ENCODE data around the gene NANOS1. TPM values are rescaled to one million over a fixed set of nuclear protein-coding genes. Genes with fewer than 3 reads are reported as not detected.

NANOS1 gene
- total RNA-seq, 6 donors from 2014 or later, result 0.69 to 3.0 (median 1.9) TPM; not detected in 2

DNA sequence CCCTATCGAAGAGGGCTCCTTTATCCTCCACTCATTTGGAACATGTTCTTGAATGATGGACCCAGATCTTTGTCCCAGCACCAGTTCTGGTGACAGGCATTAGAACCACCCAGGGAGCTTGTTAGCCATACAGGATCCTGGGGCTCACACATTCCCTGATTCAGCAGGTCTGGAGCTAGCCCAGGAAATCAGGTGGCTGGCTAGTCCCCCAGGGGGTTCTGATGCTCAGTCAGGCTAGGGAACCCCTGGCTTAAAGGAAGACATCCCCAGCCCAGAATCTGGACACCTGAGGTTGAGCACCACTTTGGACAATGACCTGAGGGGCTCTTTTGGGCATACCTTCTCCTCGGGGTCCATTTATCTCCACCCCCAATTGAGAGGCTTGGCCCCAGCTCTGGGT, 37.0 kb upstream of the NANOS1 start:
- no peak overlapping the region for H3K4me3 ChIP-seq
- H3K9me3 ChIP-seq, result no peaks in the 10 kb centered on the region
- TF ChIP-seq CTCF (IDR thresholded peaks at IDR 0.05), result no peak
- no peak for TF ChIP-seq POLR2AphosphoS5 (IDR thresholded peaks at IDR 0.05)
- no peak for TF ChIP-seq EP300 (IDR thresholded peaks at IDR 0.05)
- TF ChIP-seq POLR2A (IDR thresholded peaks at IDR 0.05), result no peak
- no peak for ATAC-seq (ENCODE audit: low FRiP score in 2 of 2)
- H3K27ac ChIP-seq, result no peak overlapping the region
- H3K36me3 ChIP-seq, result no peaks in the 10 kb centered on the region
- H3K27me3 ChIP-seq, result no peaks in the 10 kb centered on the region
- 70 to 79% methylated on average over 2 of the region's 2 CpGs for WGBS, 2 donors
- no peak for DNase-seq
- no peaks in the 10 kb centered on the region for H3K4me1 ChIP-seq

DNA sequence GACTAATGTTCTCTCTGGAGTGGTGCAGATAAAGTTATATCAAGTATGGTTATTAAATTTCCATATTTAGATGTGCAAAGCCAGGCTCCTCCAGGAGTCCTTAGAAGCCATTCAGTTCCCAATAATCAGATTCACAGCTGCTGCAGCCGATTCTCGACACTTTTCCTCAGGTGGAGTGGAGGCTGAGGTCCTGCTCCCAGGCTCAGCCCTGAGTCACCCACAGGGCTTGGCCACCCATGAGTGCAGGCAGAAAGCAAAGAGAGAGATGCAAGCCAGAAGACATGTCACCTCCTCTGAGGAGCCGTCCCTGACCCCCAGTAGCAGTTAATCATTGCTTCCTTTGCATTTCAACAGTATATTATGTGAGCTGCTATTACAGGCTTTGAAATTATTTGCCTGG, 36.3 kb upstream of the NANOS1 start:
- TF ChIP-seq CTCF (IDR thresholded peaks at IDR 0.05), result no peak
- no peak for TF ChIP-seq POLR2A (IDR thresholded peaks at IDR 0.05)
- TF ChIP-seq POLR2AphosphoS5 (IDR thresholded peaks at IDR 0.05), result no peak
- no peak for TF ChIP-seq EP300 (IDR thresholded peaks at IDR 0.05)
- H3K9me3 ChIP-seq, result no peaks in the 10 kb centered on the region
- DNase-seq (no peak), ATAC-seq (ENCODE audit: low FRiP score in 2 of 2) (no peak)
- no peaks in the 10 kb centered on the region for H3K27me3 ChIP-seq
- H3K4me3 ChIP-seq, result no peak overlapping the region
- H3K36me3 ChIP-seq, result no peaks in the 10 kb centered on the region
- H3K4me1 ChIP-seq, result no peaks in the 10 kb centered on the region
- 82 to 87% methylated on average over 3 of the region's 3 CpGs for WGBS, 2 donors
- no peak overlapping the region for H3K27ac ChIP-seq

- ATAC-seq (ENCODE audit: low FRiP score in 2 of 2) (peak in 1 of 2 donors; percentile 34), DNase-seq (no peak)
- H3K4me1 ChIP-seq, result no peaks in the 10 kb centered on the region
- H3K36me3 ChIP-seq, result no peaks in the 10 kb centered on the region
- no peak for TF ChIP-seq CTCF (IDR thresholded peaks at IDR 0.05)
- no peaks in the 10 kb centered on the region for H3K9me3 ChIP-seq
- H3K27ac ChIP-seq, result no peak overlapping the region
- no peak overlapping the region for H3K4me3 ChIP-seq
- no peaks in the 10 kb centered on the region for H3K27me3 ChIP-seq
- WGBS, 2 donors, result 67 to 70% methylated on average over 1 to 2 of the region's 2 CpGs
Observed at GRCh38 chr10:118994321-118994720, 35.2 kb upstream of the NANOS1 start.

GRCh38 chr10:118995739-118996138, 33.8 kb upstream of the NANOS1 start:
- Histone ChIP-seq H3K4me3 (no peak overlapping the region), H3K4me1 (no peaks in the 10 kb centered on the region), H3K27ac (no peak overlapping the region), H3K9me3 (no peaks in the 10 kb centered on the region), H3K27me3 (no peaks in the 10 kb centered on the region), H3K36me3 (no peaks in the 10 kb centered on the region)
- ATAC-seq (ENCODE audit: low FRiP score in 2 of 2) (no peak), DNase-seq (no peak)
- TF ChIP-seq CTCF (IDR thresholded peaks at IDR 0.05) (no peak), EP300 (IDR thresholded peaks at IDR 0.05) (no peak), POLR2A (IDR thresholded peaks at IDR 0.05) (no peak), POLR2AphosphoS5 (IDR thresholded peaks at IDR 0.05) (no peak)
- WGBS, 2 donors, result 83 to 91% methylated on average over 10 of the region's 10 CpGs

- WGBS, 2 donors, result 96 to 98% methylated on average over 2 of the region's 2 CpGs
- no peaks in the 10 kb centered on the region for H3K36me3 ChIP-seq
Observed at GRCh38 chr10:118997379-118997778, 32.1 kb upstream of the NANOS1 start.

More at GRCh38 chr10:118997379-118997778, 32.1 kb upstream of the NANOS1 start:
- Histone ChIP-seq H3K27me3 (no peaks in the 10 kb centered on the region), H3K4me1 (no peaks in the 10 kb centered on the region), H3K27ac (no peak overlapping the region), H3K9me3 (no peaks in the 10 kb centered on the region), H3K4me3 (no peak overlapping the region)
- no peak for TF ChIP-seq POLR2AphosphoS5 (IDR thresholded peaks at IDR 0.05)
- ATAC-seq (ENCODE audit: low FRiP score in 2 of 2) (no peak), DNase-seq (no peak)

Measured in upper lobe of left lung (tissue), 6 donors.